SU-DHL-6 (cell line): ENCODE measurements around the gene PSME3IP1.

Experiments
- CTCF ChIP-seq: fragments of 200-600 bp; sonication (generic); IDR thresholded peaks from one replicate; pipeline ENCODE4 v1.5.1; 2017; ENCODE audit warnings: antibody characterized with exemption, mild to moderate bottlenecking, low read length, moderate library complexity; ENCODE audit not compliant: insufficient read depth, poor library complexity, severe bottlenecking
- EZH2phosphoT487 ChIP-seq: fragments of 200-600 bp; sonication (generic), shearing (Covaris generic); conservative IDR thresholded peaks from 2 replicates; pipeline ENCODE4 v1.6.1; 2018; ENCODE audit warnings: mild to moderate bottlenecking, antibody characterized with exemption, low read length, moderate library complexity, mixed read lengths

- TF ChIP-seq CTCF, result no peak
- TF ChIP-seq EZH2phosphoT487, result no peak
These were observed 34.5 kb downstream of the PSME3IP1 start for GRCh38 chr16:57151369-57151768.
